Calu3 (cell line): Measurements from ENCODE around the gene CMKLR1. TPM values are rescaled to one million over a fixed set of nuclear protein-coding genes. Genes with fewer than 3 reads are reported as not detected.

Source experiments
- BruUV-seq: library from RNA; stranded (reverse); fragments of 400-500 nt; replicated peaks from 2 replicates; lab custom pipeline; 2021; lab: Mats Ljungman, UMichigan
- CTCF ChIA-PET: fragments of 300-600 bp; sonication (Branson Sonifier 250); formaldehyde crosslinking; loops from one replicate; lab custom pipeline; 2022; ENCODE audit warnings: antibody characterized with exemption; lab: Charles Lee
- DNase-seq: peaks from one replicate; pipeline ENCODE4 v3.0.0; 2022
- H3K27ac Mint-ChIP-seq: one replicate; pipeline ENCODE4 v1.8.0; 2022; ENCODE audit warnings: mixed read lengths; ENCODE audit not compliant: unreplicated experiment
- H3K27me3 Mint-ChIP-seq: one replicate; pipeline ENCODE4 v1.8.0; 2022; ENCODE audit warnings: mixed read lengths; ENCODE audit not compliant: unreplicated experiment
- H3K36me3 Mint-ChIP-seq: one replicate; pipeline ENCODE4 v1.8.0; 2022; ENCODE audit warnings: mild to moderate bottlenecking, moderate library complexity, mixed read lengths; ENCODE audit not compliant: insufficient read depth, unreplicated experiment
- H3K4me1 Mint-ChIP-seq: one replicate; pipeline ENCODE4 v1.8.0; 2022; ENCODE audit warnings: mild to moderate bottlenecking, low read depth, mixed read lengths; ENCODE audit not compliant: unreplicated experiment
- H3K4me3 Mint-ChIP-seq: one replicate; pipeline ENCODE4 v1.8.0; 2022; ENCODE audit warnings: mild to moderate bottlenecking, low read depth, moderate library complexity, mixed read lengths; ENCODE audit not compliant: unreplicated experiment
- H3K9me3 Mint-ChIP-seq: one replicate; pipeline ENCODE4 v1.8.0; 2022; ENCODE audit warnings: low read depth, mixed read lengths; ENCODE audit not compliant: unreplicated experiment
- CTCF ChIP-seq: fragments of 200-600 bp; IDR thresholded peaks from one replicate; pipeline ENCODE4 v1.8.0; 2022; ENCODE audit warnings: antibody characterized with exemption; ENCODE audit not compliant: unreplicated experiment
- intact Hi-C: fragments of 100-400 bp; cut with micrococcal nuclease; formaldehyde crosslinking; loops from one replicate; pipeline ENCODE4 v1.10.0; 2022; ENCODE audit not compliant: unreplicated experiment
- total RNA-seq: library from RNA; stranded (reverse); gene quantifications from 2 replicates; pipeline ENCODE4 v1.2.3, GENCODE V29; 2022

CMKLR1 gene
- total RNA-seq, 1 experiment from 2014 or later: not detected

DNA sequence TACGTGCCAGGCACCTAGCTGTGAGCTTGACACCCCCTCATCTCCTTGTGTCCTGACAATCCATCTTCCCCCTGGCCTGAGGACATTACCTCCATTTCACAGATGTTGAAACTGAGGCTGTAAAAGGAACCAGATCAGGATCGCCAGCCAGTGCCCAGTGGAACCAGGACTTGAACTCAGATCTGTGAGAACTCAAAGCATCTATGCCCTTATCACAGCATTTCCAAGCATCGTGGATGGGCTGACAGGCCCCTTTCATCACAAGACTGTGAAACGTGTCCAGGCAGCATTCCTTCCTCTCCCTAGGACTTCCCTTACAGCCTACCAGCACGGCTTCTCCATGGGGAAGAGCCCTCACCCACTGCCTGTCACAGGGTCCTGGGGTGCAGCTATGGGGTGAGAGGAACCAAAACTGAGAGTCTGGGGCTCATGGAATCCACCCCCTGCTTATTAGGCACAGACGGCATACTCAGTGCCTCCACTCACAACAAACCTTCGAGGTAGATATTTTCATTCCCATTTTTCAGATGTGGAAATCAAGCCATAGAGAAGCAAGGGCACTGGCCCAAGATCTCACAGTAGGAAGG is 26.9 kb downstream of the CMKLR1 start:
- CTCF ChIA-PET: no interaction called here
- Mint-ChIP-seq H3K36me3 (no peaks in the 10 kb centered on the region), H3K4me1 (peaks cover 9% of the 10 kb centered on the region), H3K27me3 (peaks cover 13% of the 10 kb centered on the region), H3K27ac (no peak overlapping the region), H3K9me3 (no peaks in the 10 kb centered on the region), H3K4me3 (no peak overlapping the region)
- no peak for DNase-seq
- no peak for TF ChIP-seq CTCF
- intact Hi-C loops: no loop called here
- BruUV-seq: no TSS peak

DNA sequence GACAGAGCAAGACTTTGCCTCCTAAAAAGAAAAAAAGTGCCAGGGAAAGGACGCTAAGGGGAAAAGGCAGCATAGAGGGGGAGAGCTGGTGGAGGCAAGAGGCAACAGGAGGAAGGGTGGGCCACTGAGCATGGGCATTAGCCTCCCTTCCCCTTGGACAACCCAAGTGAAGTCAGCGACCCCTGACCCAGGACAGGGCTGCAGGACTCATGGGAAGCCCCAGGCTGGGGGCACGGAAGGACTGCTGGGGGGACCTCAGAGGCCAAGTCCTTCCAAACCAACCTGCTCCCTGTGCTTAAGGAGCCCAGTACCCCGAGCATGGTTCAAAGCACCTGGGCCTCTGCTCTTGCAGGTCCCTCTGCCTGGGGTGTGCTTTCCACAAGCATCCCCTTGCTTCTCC is 27.5 kb downstream of the CMKLR1 start:
- H3K4me1 Mint-ChIP-seq: peaks cover 15% of the 10 kb centered on the region
- H3K27ac Mint-ChIP-seq: no peak overlapping the region
- BruUV-seq: no TSS peak
- CTCF ChIA-PET: no interaction called here
- H3K9me3 Mint-ChIP-seq: no peaks in the 10 kb centered on the region
- DNase-seq: no peak
- H3K27me3 Mint-ChIP-seq: peaks cover 11% of the 10 kb centered on the region
- TF ChIP-seq CTCF: no peak
- intact Hi-C loops: no loop called here
- no peaks in the 10 kb centered on the region for H3K36me3 Mint-ChIP-seq
- H3K4me3 Mint-ChIP-seq: no peak overlapping the region

DNA sequence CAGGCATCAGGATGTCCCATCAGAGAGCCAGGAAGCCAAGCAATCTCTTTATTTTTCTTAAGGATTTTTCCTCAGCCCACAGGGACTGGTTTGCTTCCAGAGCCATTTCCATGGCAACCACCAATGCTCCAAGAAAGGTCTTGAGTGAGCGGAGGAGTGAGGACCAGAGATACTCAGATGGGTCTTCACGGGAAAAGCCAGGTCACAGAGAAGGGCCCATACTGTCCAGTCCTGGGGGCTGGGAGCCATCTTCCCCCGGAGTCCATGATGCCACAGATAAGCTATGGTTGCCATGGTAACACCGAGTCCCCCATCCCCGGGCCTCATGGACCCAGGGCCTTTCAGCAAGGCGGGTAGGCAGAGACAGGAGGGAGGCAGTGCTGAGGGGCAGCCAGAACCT is 28.6 kb downstream of the CMKLR1 start:
- no peak for DNase-seq
- BruUV-seq: no TSS peak
- intact Hi-C loops: no loop called here
- H3K9me3 Mint-ChIP-seq: no peaks in the 10 kb centered on the region
- H3K4me3 Mint-ChIP-seq: no peak overlapping the region
- no peak for TF ChIP-seq CTCF
- H3K36me3 Mint-ChIP-seq: peaks cover 4% of the 10 kb centered on the region
- H3K4me1 Mint-ChIP-seq: peaks cover 26% of the 10 kb centered on the region
- CTCF ChIA-PET: no interaction called here
- no peak overlapping the region for H3K27ac Mint-ChIP-seq
- no peaks in the 10 kb centered on the region for H3K27me3 Mint-ChIP-seq

- peaks cover 4% of the 10 kb centered on the region for H3K36me3 Mint-ChIP-seq
- H3K4me1 Mint-ChIP-seq: peaks cover 33% of the 10 kb centered on the region
- BruUV-seq: no TSS peak
- H3K27ac Mint-ChIP-seq: no peak overlapping the region
- H3K9me3 Mint-ChIP-seq: no peaks in the 10 kb centered on the region
- intact Hi-C loops: loop anchor here (10.0 kb wide), 2 partner anchors 205 to 1215 kb away; partner anchors contain the start of genes CRY1 and FICD
- no peak for TF ChIP-seq CTCF
- H3K4me3 Mint-ChIP-seq: no peak overlapping the region
- no peaks in the 10 kb centered on the region for H3K27me3 Mint-ChIP-seq
- DNase-seq: no peak
- CTCF ChIA-PET: interaction anchor here (0.6 kb wide), 1 partner anchor 232 kb away, joined by 4 read pairs; no protein-coding TSS in a partner anchor
Observed at GRCh38 chr12:108309674-108310312, 29.3 kb downstream of the CMKLR1 start.
